HepG2 (cell line): ENCODE data around the gene GABRB1. TPM values are rescaled to one million over a fixed set of nuclear protein-coding genes. Genes with fewer than 3 reads are reported as not detected.

Source experiments
- AHR ChIP-seq: IDR thresholded peaks from 2 replicates; pipeline ENCODE4 v1.6.1; 2018; ENCODE audit warnings: missing genetic modification reagents, missing compliant biosample characterization
- ARNT2 ChIP-seq: sonication (generic); formaldehyde crosslinking; IDR thresholded peaks from 2 replicates; pipeline ENCODE4 v1.8.0; 2022; ENCODE audit warnings: mild to moderate bottlenecking, low read depth, missing genetic modification reagents, moderate library complexity
- DMAP1 ChIP-seq: IDR thresholded peaks from 2 replicates; pipeline ENCODE4 v1.6.1; 2016
- DPF2 ChIP-seq: sonication (generic); formaldehyde crosslinking; IDR thresholded peaks from 2 replicates; pipeline ENCODE4 v1.4.0; 2020; ENCODE audit warnings: mild to moderate bottlenecking, low read depth, missing genetic modification reagents, borderline replicate concordance
- GABPB1 ChIP-seq: IDR thresholded peaks from 2 replicates; pipeline ENCODE4 v1.6.1; 2016; ENCODE audit warnings: mild to moderate bottlenecking, missing genetic modification reagents, moderate library complexity, missing compliant biosample characterization
- ISL2 ChIP-seq: sonication (generic); formaldehyde crosslinking; IDR thresholded peaks from 2 replicates; pipeline ENCODE4 v1.5.0; 2020; ENCODE audit warnings: missing genetic modification reagents
- KLF15 ChIP-seq: sonication (generic); formaldehyde crosslinking; IDR thresholded peaks from 2 replicates; pipeline ENCODE4 v1.8.1; 2023; ENCODE audit warnings: borderline replicate concordance, mild to moderate bottlenecking, inconsistent platforms, missing genetic modification reagents, mixed read lengths
- MYNN ChIP-seq: sonication (generic); formaldehyde crosslinking; IDR thresholded peaks from 2 replicates; pipeline ENCODE4 v1.4.0; 2020; ENCODE audit warnings: mild to moderate bottlenecking, low read depth, missing genetic modification reagents
- NFE2L1 ChIP-seq: sonication (generic); formaldehyde crosslinking; IDR thresholded peaks from 2 replicates; pipeline ENCODE4 v1.4.0; 2020; ENCODE audit warnings: missing genetic modification reagents, mild to moderate bottlenecking, borderline replicate concordance
- NONO ChIP-seq, 2 experiments: fragments of 450-650 bp in 1 of 2; sonication (generic) in 1 of 2; formaldehyde crosslinking in 1 of 2; IDR thresholded peaks in 1 of 2; conservative IDR thresholded peaks in 1 of 2; 2 replicates each; pipeline versions ENCODE4 v1.6.1 to v1.8.0; 2017 to 2022; ENCODE audit warnings: mild to moderate bottlenecking in 1 of 2, missing genetic modification reagents in 1 of 2, moderate library complexity in 1 of 2
- NRL ChIP-seq: sonication (generic); formaldehyde crosslinking; IDR thresholded peaks from 2 replicates; pipeline ENCODE4 v1.5.0; 2020; ENCODE audit warnings: missing genetic modification reagents, mild to moderate bottlenecking, moderate library complexity, borderline replicate concordance
- PHF5A ChIP-seq: IDR thresholded peaks from one replicate; pipeline ENCODE4 v1.6.1; 2018; ENCODE audit warnings: low read depth, missing genetic modification reagents; ENCODE audit not compliant: unreplicated experiment
- TEAD2 ChIP-seq: sonication (generic); formaldehyde crosslinking; IDR thresholded peaks from 2 replicates; pipeline ENCODE4 v1.9.0; 2021; ENCODE audit warnings: missing genetic modification reagents
- TMF1 ChIP-seq: sonication (generic); formaldehyde crosslinking; IDR thresholded peaks from 2 replicates; pipeline ENCODE4 v1.8.1; 2022; ENCODE audit warnings: low read depth, missing genetic modification reagents
- ZBTB38 ChIP-seq: sonication (generic); formaldehyde crosslinking; IDR thresholded peaks from 2 replicates; pipeline ENCODE4 v1.5.1; 2020; ENCODE audit warnings: mild to moderate bottlenecking, missing genetic modification reagents
- ZFX ChIP-seq: sonication (generic); formaldehyde crosslinking; IDR thresholded peaks from 2 replicates; pipeline ENCODE4 v1.4.0; 2020; ENCODE audit warnings: mild to moderate bottlenecking, low read depth, missing genetic modification reagents, moderate library complexity
- ZNF205 ChIP-seq: IDR thresholded peaks from 2 replicates; pipeline ENCODE4 v1.6.1; 2018; ENCODE audit warnings: missing biosample characterization, missing genetic modification reagents
- ZNF33A ChIP-seq: sonication (generic); formaldehyde crosslinking; IDR thresholded peaks from 2 replicates; pipeline ENCODE4 v1.5.1; 2020; ENCODE audit warnings: missing genetic modification reagents, mild to moderate bottlenecking, moderate library complexity, borderline replicate concordance
- ZNF367 ChIP-seq: sonication (generic); formaldehyde crosslinking; IDR thresholded peaks from 2 replicates; pipeline ENCODE4 v1.4.0; 2020; ENCODE audit warnings: missing genetic modification reagents, borderline replicate concordance
- ZSCAN30 ChIP-seq: sonication (generic); formaldehyde crosslinking; IDR thresholded peaks from 2 replicates; pipeline ENCODE4 v1.5.0; 2020; ENCODE audit warnings: mild to moderate bottlenecking, missing genetic modification reagents
- polyA plus RNA-seq, 8 experiments: library from polyadenylated mRNA; depleted of rRNA in 3 of 8; stranded (reverse) in 7 of 8; unstranded in 1 of 8; fragments of >200 nt; fragmentation: Illumina TruSeq in 4 of 8; extraction: Trizol in 4 of 8; gene quantifications; 2 replicates each; pipeline versions ENCODE4 v1.2.1 to v1.2.3, GENCODE V29; 2011 to 2016; ENCODE audit warnings: low read depth in 4 of 8, missing spikeins in 1 of 8, mixed read lengths in 1 of 8; ENCODE audit not compliant: insufficient read depth in 1 of 8
- total RNA-seq, 5 experiments: library from RNA; depleted of rRNA; stranded (reverse); fragments of >200 nt; fragmentation: Illumina TruSeq; extraction: Trizol; gene quantifications; 2 replicates each; pipeline ENCODE4 v1.2.3, GENCODE V29; 2016; ENCODE audit warnings: low read depth in 1 of 5
- TF ChIP-seq, protein P1 (sequence below): sonication (generic); formaldehyde crosslinking; IDR thresholded peaks from 2 replicates; pipeline ENCODE4 v1.5.0; 2020; ENCODE audit warnings: missing genetic modification reagents
- TF ChIP-seq, protein P2 (sequence below): fragments of 450-650 bp; IDR thresholded peaks from 2 replicates; pipeline ENCODE4 v1.6.1; 2016
- TF ChIP-seq, protein P3 (sequence below): sonication (generic); formaldehyde crosslinking; IDR thresholded peaks from 2 replicates; pipeline ENCODE4 v1.5.1; 2020; ENCODE audit warnings: mild to moderate bottlenecking, moderate library complexity, missing genetic modification reagents
- TF ChIP-seq, protein P4 (sequence below): sonication (generic); formaldehyde crosslinking; IDR thresholded peaks from 2 replicates; pipeline ENCODE4 v1.5.1; 2020; ENCODE audit warnings: missing genetic modification reagents, mild to moderate bottlenecking, borderline replicate concordance

Gene GABRB1
- total and polyA plus RNA-seq, 2 of the 13 experiments (the other 11 are each of a cell fraction or from before 2014, with no cell fraction given), result not detected

DNA sequence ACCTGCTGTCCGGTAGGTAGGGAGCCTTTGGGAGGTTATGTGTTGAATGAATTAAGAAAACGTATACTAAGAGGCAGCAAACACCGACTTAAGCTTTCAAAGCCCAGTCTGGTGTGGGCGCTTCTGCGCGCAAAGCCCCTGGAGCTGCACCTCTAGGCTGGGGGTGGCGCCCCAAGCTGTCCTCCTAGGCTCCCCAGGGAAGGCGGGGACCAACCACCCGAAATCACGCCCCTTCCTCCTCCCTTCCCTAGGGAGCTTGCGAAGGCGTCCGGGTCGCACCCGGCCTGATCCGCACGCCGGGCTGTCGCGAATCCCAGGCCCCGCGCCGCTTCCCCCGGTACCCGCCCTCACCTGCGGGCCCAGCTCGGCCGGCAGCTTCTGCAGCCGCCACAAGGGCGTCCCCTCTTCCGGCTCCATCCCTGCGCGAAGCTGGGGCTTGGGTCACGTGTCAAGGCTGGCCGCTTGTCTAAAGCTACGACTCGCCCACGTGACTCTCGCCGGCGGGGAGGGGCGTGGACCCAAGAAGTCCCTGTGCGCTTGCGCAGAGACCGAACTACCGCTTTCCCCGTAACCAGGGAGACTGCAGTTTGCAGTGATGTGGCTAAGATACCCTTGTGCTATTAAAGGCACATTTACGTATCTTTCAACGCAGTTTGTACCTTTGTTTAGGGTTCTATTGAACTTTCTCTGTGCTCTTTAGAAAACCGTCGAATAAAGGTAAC is 432.0 kb downstream of the GABRB1 start, which contains the start of gene COMMD8 (continued):
- TF ChIP-seq ZFX (peak; percentile 71), TMF1 (CRISPR knock-in tag) (no peak), NFE2L1 (no peak), ARNT2 (peak; percentile 80), DPF2 (CRISPR knock-in tag) (no peak), GABPB1 (CRISPR knock-in tag) (peak; percentile 91), ZNF205 (CRISPR knock-in tag) (peak; percentile 66; the same call in 1 of the 2 replicates), ISL2 (0 out of 2 replicates have a peak, but pooled peaks have one; percentile 38), DMAP1 (CRISPR knock-in tag) (peak; percentile 79), AHR (CRISPR knock-in tag) (no peak), ZNF33A (CRISPR knock-in tag) (no peak), NRL (CRISPR knock-in tag) (peak; percentile 76; the same call in 1 of the 2 replicates), ZNF367 (CRISPR knock-in tag) (0 out of 2 replicates have a peak, but pooled peaks have one; percentile 26), NONO (IDR thresholded peaks at IDR 0.05) (no peak), NONO (CRISPR knock-in tag; conservative IDR thresholded peaks at IDR 0.05) (peak; percentile 78), ZSCAN30 (no peak), ZBTB38 (CRISPR knock-in tag) (peak; percentile 42; the same call in 1 of the 2 replicates), MYNN (CRISPR knock-in tag) (no peak), PHF5A (no peak), KLF15 (CRISPR knock-in tag) (no peak), TEAD2 (CRISPR knock-in tag) (no peak)
- TF ChIP-seq, protein P1, sequence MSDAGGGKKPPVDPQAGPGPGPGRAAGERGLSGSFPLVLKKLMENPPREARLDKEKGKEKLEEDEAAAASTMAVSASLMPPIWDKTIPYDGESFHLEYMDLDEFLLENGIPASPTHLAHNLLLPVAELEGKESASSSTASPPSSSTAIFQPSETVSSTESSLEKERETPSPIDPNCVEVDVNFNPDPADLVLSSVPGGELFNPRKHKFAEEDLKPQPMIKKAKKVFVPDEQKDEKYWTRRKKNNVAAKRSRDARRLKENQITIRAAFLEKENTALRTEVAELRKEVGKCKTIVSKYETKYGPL (CRISPR knock-in tag), result no peak
- TF ChIP-seq, protein P2, sequence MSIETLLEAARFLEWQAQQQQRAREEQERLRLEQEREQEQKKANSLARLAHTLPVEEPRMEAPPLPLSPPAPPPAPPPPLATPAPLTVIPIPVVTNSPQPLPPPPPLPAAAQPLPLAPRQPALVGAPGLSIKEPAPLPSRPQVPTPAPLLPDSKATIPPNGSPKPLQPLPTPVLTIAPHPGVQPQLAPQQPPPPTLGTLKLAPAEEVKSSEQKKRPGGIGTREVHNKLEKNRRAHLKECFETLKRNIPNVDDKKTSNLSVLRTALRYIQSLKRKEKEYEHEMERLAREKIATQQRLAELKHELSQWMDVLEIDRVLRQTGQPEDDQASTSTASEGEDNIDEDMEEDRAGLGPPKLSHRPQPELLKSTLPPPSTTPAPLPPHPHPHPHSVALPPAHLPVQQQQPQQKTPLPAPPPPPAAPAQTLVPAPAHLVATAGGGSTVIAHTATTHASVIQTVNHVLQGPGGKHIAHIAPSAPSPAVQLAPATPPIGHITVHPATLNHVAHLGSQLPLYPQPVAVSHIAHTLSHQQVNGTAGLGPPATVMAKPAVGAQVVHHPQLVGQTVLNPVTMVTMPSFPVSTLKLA, result peak; percentile 99
- TF ChIP-seq, protein P3, sequence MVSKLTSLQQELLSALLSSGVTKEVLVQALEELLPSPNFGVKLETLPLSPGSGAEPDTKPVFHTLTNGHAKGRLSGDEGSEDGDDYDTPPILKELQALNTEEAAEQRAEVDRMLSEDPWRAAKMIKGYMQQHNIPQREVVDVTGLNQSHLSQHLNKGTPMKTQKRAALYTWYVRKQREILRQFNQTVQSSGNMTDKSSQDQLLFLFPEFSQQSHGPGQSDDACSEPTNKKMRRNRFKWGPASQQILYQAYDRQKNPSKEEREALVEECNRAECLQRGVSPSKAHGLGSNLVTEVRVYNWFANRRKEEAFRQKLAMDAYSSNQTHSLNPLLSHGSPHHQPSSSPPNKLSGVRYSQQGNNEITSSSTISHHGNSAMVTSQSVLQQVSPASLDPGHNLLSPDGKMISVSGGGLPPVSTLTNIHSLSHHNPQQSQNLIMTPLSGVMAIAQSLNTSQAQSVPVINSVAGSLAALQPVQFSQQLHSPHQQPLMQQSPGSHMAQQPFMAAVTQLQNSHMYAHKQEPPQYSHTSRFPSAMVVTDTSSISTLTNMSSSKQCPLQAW (CRISPR knock-in tag), result 0 out of 2 replicates have a peak, but pooled peaks have one; percentile 44
- TF ChIP-seq, protein P4, sequence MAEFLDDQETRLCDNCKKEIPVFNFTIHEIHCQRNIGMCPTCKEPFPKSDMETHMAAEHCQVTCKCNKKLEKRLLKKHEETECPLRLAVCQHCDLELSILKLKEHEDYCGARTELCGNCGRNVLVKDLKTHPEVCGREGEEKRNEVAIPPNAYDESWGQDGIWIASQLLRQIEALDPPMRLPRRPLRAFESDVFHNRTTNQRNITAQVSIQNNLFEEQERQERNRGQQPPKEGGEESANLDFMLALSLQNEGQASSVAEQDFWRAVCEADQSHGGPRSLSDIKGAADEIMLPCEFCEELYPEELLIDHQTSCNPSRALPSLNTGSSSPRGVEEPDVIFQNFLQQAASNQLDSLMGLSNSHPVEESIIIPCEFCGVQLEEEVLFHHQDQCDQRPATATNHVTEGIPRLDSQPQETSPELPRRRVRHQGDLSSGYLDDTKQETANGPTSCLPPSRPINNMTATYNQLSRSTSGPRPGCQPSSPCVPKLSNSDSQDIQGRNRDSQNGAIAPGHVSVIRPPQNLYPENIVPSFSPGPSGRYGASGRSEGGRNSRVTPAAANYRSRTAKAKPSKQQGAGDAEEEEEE (CRISPR knock-in tag), result no peak
